Right renal cortex interstitium (tissue), 3 donors: ENCODE results near the gene PARP16. TPM values are rescaled to one million over a fixed set of nuclear protein-coding genes. Genes with fewer than 3 reads are reported as not detected.

Experiments
- DNase-seq, 3 donors: peaks; one replicate each; pipeline ENCODE4 v3.0.0-alpha.2; 2013; ENCODE audit warnings: low read depth in 3 of 3, low spot score in 2 of 3
- polyA plus RNA-seq, 3 donors: library from polyadenylated mRNA; unstranded; fragments of 120-200 nt; gene quantifications; one replicate each; pipeline ENCODE4 v1.2.1, GENCODE V29; 2013; ENCODE audit not compliant: insufficient read length in 3 of 3

The PARP16 gene
- polyA plus RNA-seq, 3 donors: 15.4 to 18.5 (median 15.6) TPM

- no peak for DNase-seq
Measured at GRCh38 chr15:65285291-65286068, 1.2 kb downstream of the PARP16 start.

DNA sequence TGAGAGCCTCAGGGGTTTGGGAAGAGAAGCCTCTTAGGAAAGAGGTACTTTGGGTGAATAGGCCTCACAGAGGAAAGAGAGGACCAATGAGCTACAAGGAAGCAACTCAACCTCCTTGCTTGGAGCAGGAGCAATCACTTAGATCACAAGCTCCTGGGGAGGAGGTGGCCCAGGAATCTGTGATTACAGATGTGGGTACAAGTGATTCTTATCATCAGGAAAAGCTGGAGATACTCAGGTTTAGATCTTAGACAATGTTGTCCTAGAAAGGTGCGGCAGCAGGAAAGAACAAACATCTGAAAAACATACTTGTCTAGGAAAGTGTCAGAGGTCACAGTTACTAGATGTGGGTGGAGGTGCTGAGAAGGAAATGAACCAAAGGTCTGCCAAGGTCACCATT is 8.2 kb downstream of the PARP16 start:
- no peak for DNase-seq

GRCh38 chr15:65277015-65277414 is 9.7 kb downstream of the PARP16 start:
- no peak for DNase-seq

- DNase-seq: no peak
Measured at GRCh38 chr15:65275728-65276126, 11.0 kb downstream of the PARP16 start.

DNA sequence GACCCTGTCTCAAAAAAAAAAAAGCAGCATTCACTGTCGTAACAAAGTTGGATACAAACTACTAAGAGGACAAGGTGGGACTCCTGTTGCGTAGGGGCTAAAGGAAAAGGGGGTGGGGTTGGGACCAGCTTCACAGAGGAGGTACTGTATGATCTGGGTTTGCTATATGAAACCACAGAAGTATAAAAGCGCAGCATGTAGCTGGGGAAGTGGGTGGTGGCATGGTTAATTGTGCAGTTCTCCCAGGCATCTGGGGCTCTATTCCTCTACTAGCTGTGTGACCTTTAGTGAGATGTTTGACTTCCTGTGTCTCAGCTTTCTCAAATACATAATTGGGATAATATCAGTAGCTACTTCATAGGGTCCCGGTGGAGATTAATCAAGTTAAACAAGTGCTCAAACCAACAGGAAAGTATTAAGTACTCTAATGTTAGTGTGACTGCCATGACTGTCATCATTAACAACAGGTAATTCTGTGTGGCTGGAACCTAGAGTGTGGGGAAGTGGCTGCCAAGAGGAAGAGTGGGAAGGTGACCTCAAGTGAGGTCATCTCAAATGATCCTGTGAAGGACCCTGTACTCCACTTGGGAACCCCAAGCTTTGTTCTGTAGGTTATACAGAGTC is 11.5 kb downstream of the PARP16 start:
- no peak for DNase-seq

- DNase-seq: peak in 1 of 3 donors; percentile 63
Measured at GRCh38 chr15:65270811-65271545, 15.7 kb downstream of the PARP16 start.

DNA sequence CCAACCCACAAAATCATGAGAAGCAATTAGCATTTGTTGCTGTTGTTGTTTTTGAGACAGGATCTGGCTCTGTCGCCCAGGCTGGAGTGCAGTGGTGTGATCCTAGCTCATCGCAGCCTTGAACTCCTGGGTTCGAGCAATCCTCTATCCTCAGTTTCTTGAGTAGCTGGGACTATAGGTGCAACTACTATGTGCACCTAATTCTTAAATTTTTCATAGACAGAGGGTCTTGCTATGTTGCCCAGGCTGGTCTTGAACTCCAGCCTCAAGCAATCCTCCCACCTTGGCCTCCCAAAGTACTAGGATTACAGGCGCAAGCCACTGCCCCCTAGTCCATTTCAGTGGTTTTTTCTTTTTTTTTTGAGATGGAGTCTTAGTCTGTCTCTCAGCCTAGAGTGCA is 18.3 kb downstream of the PARP16 start:
- DNase-seq: no peak

DNA sequence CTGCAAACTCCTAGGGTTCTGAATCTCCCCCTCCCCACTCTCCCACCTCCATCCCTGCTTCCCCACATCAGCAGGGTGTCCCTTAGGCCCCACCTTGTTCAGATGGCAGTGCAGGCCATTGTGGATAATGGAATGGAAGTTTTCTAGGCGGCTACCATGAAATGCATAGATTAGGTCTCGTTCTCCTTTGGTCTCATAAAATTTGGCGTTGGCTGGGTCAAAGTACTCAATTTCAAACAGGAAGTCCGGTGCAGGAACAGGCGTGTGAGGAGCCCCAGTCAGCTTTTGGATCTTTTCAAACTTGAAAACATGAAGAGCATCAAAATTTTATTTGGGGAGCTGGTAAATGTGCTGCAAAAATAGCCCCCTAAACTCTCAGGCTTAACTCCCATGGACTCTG is 20.2 kb downstream of the PARP16 start:
- DNase-seq: no peak

DNA sequence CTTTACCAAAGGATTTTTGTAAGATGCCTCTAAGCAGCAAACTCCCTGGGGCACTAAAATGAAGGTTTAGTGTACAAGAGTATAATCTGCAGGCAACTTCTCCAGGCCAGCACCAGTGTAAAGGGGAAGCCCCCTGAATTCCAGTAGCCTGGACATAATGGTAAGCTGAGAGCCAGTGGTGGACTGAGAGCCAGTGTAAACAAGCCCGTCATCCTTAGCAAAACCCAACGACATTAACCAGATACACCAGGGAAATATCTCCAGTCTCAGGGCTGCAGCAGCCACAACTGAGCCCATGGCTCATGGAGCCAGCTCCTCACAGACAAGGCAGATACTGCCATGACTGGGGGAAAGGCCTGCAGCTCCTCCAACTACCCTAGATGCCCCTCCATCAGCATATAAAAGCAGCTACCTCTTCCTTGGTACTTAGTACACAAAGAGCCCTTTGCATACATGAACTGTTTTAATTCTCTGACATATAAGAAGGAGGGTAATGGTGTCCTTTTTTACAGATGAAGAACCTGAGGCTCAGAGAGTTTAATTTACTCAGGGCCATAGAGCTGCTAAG is 21.7 kb downstream of the PARP16 start:
- no peak for DNase-seq

DNA sequence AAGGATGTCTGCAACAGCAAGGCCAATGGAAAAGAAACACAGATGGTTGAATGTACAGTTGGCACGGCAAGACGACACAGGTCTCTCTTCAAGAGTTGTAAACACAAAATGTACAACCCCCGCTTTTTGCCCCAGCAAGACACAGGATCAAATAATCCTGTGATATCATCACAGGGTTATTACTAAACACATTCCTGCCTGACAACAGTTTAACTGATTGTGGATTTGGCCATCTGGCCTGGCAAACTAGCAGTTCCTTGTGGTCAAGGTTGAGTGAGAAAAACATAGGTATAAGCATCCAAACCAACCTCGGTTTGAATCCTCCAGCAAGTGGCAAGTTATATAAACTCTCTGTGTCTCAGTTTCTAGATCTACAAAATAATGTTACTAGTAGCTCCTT is 23.4 kb downstream of the PARP16 start:
- no peak for DNase-seq

DNA sequence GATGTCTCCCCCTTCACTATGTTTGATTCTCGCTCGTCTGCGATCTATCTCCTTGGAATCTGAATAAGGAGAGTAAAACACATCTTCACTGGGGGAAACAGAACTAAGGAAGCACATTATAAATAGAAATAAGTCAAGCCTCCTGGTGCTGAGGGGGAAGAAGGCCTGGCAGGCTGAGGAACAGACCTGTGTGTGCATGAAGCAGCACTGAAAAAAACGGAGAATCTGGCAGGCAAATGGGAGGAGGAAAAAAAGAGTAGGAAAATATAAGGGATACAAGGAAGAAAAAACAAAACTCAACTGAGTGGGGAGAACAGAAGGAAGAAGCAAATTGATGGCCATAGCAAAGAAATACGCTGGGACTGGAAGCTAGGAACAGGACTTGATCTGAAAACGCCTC is 25.7 kb downstream of the PARP16 start:
- DNase-seq: no peak

DNA sequence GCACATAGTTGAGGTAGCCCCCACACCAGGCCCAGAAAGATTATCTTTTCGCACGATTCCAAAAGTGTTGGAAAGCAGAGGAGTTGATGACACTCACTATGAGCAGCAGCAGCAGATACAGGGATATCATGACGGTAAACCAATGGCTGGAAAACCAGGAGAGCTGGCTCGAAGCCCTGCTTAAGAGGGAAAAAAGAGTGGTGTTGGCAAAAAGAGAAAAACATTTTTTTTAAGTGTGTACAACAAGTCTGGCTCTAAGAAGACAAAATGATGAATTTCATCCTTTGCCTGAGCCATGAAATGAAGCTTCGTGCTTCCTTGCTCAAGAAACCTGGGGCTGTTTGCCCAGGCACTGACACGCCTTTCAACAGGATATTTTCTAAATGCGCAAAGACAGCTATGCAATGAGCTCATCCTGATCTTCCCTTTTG is 27.3 kb downstream of the PARP16 start:
- no peak for DNase-seq

DNA sequence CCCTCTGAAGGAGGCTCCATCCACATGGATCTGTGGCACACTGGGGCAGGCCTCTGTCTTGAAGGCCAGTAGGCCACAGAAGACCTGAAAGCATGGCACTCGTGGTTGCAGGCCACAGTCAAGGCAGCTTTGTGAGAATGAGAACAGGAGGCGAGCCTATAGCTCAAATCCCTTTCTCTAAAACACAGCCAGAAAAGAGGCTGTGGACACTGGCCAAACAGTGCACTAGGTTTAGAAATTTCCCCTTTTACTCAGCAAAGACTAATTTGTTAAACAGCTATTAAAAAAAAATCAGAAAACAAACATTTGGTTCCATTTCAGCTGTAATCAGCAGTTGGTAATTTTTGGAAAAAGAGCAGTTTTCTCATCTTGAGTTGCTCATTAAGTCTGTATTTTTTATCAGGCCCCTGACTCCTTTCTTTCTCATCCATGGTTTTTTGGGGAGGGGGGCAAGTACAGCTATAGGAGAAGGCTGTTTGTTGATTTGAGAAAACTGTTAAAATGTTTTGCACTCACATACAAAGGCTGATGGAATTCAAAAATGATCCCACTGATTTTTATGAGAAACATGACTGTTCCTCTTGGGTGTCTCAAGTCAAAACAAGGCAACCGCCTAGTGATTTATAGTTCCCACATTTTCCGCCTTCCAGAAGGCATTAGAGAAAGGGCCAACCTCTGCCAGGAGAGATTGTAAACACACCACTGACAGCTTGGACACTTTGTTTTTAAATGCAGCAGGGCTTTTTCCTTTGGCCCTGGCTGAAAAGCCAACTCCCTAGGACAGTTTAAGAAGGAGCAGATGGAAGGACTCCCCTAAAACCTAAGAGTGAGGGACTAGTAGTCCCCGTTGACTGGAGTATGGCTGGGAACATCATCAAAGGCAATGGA is 28.1 kb downstream of the PARP16 start:
- no peak for DNase-seq

DNA sequence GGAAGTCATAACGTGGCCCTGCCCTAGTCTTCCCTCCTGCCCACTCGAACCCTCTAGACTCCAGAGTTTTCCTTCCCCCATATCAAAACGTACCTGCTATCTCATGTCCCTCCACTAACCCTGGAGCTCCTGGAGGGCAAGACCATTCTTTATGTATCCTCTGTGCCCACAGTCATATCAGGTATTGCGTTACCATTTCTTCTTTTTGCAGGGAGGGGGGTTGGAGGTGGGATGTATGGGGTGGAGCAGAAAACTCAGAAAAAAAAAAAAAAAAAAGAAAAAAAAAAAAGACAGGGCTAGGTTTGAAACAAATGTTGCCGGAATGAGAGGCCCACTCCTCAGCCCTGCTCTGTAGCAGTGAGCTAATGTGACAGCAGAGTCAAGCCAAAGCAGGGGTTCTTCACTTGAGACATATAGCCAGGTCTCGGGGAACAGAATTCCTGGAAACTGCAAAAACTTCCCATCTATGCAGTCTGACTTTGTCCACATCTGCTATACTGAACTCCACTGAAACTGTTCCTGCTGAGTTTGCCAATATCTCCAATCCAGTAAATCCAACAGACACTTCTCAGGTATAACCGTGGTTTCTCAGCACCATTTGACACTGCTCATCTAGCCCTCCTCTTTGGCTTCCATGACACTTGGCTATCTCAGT is 31.1 kb downstream of the PARP16 start:
- no peak for DNase-seq

GRCh38 chr15:65254758-65255157 is 31.9 kb downstream of the PARP16 start:
- DNase-seq: no peak

DNA sequence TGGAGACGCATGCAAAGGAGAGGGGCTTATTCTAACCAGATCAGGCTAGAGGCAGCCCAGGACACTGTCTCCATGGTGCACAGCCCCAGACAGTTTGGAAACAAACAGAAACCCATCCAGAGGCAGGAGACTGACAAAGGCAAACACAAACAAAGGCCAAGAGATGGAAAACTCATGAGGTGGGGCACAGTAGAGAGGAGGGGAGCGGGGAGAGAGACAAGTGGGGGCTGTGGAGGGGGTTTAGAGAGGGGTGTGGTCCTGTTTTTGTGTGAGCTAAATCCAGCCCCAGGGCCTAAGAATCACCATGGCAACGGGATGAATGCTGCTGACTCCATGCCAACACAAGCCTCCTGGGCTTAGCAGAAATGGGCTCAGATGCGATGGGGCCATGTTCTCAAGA is 32.3 kb downstream of the PARP16 start:
- no peak for DNase-seq

- no peak for DNase-seq
Measured at GRCh38 chr15:65249641-65250040, 37.0 kb downstream of the PARP16 start.

- DNase-seq: no peak
Measured at GRCh38 chr15:65248511-65249255, 38.0 kb downstream of the PARP16 start.

GRCh38 chr15:65246939-65247338 is 39.7 kb downstream of the PARP16 start:
- DNase-seq: no peak
